Esophagus squamous epithelium (tissue), 4 donors: ENCODE results near the gene SLC35E4.

ENCODE experiments used
- CTCF ChIP-seq, 6 experiments: fragments of 450-650 bp in 4 of 6; fragments of 200-600 bp in 2 of 6; sonication (generic) in 2 of 6; IDR thresholded peaks; one replicate each; pipeline ENCODE4 v1.5.1; 2016 to 2019; ENCODE audit warnings: antibody characterized with exemption in 6 of 6, mild to moderate bottlenecking in 4 of 6, moderate library complexity in 4 of 6
- POLR2A ChIP-seq, 4 donors: fragments of 450-650 bp; IDR thresholded peaks; one replicate each; pipeline ENCODE4 v1.6.1; 2017; ENCODE audit warnings: antibody characterized with exemption in 4 of 4, mild to moderate bottlenecking in 4 of 4, moderate library complexity in 3 of 4

- TF ChIP-seq POLR2A (IDR thresholded peaks at IDR 0.05) (no peak), CTCF (IDR thresholded peaks at IDR 0.05) (no peak)
Measured at GRCh38 chr22:30662040-30662439, 26.5 kb downstream of the SLC35E4 start.
